Medulla oblongata (tissue), 1 donor: ENCODE measurements around the gene TOGARAM2.

Experiments used
- DNase-seq: peaks from one replicate; pipeline ENCODE4 v3.0.0-alpha.2; 2015; ENCODE audit errors: extremely low spot score

Gene TOGARAM2

DNA sequence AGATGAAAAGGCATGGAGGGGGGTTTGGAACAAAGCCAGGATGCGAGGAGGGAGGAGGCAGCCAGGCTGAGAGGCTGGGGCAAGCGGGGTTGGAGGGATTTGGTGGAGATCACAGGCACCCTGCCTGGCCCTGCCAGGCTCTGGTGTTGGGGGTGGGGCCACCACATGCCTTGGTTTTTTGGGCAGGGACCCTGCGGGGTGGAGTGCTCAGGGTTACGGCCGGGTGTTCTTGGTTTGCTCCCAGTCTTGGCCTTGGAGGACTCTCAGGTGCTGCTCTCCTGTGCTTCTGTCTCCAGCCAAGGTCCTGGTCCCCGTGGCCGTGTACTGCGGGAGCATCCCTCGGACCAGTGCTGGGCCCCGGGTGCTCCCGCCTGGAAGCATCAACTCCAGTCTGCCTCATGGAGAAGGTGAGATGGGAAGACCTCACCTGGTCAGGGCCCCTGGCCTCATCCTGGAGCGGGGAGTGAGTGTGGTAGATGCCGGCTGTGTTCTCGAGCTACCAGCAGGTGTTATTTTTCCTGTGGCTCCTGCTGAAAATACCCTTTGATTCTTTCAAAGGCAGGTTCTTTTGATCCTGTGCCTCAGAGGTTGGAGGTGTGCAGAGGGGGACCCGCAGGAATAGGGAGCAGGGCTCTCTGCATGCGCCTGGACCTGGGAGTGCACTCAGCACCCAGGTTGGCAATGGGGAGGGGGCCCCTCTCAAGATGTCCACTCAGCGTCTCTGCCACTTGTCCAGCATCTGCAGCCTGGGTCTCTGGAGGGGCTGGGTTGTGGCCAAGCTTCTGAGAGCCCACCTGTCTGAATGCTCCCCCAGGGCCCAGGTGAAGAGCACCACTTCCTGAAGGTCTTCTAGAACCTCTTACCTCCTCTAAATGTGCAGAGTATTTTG, 17.0 kb downstream of the TOGARAM2 start:
- no peak for DNase-seq

GRCh38 chr2:29000481-29000880, 19.4 kb downstream of the TOGARAM2 start:
- DNase-seq: peak; percentile 83

- DNase-seq: no peak
These were observed 19.9 kb downstream of the TOGARAM2 start for GRCh38 chr2:29000956-29001355.

- no peak for DNase-seq
These were observed 20.7 kb downstream of the TOGARAM2 start for GRCh38 chr2:29001806-29002205.

DNA sequence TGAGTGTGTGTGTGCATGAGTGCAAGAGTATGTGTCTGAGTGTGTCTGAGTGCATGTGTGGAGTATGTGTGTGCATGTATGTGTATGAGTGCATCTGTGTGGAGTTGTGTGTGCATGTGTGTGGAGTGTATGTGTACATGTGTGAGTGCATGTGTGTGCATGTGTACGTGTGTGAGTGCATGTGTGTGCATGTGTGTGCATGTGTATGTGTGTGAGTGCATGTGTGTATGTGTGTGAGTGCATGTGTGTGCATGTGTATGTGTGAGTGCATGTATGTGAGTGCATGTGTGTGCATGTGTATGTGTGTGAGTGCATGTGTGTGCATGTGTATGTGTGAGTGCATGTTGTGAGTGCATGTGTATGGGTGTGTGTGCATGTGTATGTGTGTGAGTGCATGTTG, 23.7 kb downstream of the TOGARAM2 start:
- DNase-seq: no peak

DNA sequence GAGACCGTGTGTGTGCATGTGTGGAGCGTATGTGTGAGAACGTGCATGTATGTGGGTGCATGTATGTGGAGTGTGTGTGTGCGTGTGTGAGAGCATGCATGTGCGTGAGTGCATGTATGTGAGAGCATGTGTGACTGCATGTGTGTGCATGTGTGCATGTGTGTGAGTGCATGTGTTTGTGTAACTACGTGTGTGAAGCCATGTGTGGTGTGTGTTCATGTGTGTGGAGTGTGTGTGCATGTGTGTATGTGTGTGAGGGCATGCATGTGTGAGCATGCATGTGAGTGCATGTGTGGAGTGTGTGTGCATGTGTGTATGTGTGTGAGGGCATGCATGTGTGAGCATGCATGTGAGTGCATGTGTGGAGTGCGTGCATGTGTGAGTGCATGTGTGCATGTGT, 24.2 kb downstream of the TOGARAM2 start:
- DNase-seq: no peak

DNA sequence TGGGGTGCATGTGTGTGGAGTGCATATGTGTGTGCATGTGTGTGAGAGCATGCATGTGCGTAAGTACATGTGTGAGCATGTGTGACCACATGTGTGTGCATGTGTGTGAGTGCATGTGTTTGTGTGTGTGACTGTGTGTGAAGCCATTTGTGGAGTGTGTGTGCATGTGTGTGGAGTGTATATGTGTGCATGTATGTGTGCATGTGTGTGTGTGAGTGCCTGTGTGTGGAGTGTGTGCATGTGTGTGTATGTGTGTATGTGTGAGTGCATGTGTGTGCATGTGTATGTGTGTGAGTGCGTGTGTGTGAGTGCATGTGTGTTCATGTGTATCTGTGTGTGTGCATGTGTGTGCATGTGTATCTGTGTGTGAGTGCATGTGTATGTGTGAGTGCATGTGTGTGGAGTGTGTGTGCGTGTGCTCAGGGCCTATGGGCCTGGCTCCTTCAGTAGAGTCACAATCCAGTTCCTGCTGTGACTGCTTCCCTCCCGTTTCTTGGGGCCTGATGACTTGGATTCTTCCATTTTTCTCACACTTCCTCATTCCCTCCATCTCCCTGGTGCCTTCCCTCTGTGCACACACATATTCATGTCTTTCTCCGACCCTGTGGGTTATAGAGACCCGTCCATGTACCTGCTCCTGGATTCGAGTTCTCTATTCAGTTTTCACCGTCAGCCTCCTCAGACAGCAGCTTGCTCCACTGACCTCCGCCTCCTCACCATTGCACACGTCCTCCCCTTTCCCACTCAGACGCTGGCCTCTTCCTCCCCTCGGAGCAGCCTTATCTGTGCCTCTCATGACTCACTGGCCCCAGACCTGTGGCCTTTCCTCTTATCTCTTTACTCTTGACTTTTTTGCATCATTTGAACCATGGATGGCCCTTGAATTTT, 25.2 kb downstream of the TOGARAM2 start:
- no peak for DNase-seq

- no peak for DNase-seq
These were observed 25.8 kb downstream of the TOGARAM2 start for GRCh38 chr2:29006980-29007301.

- no peak for DNase-seq
These were observed 28.2 kb downstream of the TOGARAM2 start for GRCh38 chr2:29009270-29009669.

DNA sequence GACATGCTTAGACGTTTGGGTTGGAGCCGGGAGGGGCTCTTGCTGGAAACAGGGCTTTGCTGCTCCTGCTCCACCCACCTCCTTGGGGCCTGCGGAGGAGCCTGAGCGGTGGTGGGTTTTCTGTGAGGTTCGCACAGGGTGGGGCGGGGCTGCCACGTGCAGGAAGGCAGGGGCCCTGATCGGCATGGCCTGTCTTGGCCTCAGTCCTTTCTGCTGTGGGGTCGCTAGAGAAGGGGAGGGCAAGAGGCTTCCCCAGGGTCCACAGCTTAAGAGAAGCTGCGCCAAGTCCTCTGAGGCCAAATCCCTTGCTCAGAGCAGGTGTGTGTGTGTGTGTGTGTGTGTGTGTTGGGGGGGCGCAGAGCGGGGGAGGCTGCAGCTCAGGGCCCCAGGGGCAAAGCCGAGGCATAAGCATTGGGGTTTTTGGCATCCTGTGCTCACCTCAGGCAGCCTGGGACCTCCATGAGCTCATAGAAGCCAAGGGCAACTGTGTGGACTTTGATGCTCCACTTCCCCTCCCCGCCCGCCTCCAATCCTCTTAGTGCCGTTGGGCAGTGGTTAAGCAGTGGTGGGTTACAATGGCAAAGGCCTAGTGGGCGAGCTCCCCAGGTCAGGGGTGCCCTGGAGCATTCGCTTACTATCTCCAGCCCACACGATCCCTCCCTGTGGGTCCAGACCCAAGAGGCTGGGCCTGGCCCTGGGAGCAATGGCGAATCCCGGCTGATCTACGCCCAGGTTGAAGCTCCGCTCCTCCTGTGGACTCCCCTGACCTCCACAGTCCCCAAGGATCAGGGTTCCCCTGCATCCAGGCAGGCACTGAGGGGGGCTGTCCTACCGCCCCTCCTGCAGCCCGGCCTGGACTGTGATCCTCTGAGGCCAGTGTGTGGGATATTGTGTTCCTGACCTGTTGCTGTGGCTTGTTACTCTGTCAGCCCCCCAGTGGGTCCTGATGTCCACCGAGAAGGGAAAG, 28.9 kb downstream of the TOGARAM2 start:
- DNase-seq: no peak

DNA sequence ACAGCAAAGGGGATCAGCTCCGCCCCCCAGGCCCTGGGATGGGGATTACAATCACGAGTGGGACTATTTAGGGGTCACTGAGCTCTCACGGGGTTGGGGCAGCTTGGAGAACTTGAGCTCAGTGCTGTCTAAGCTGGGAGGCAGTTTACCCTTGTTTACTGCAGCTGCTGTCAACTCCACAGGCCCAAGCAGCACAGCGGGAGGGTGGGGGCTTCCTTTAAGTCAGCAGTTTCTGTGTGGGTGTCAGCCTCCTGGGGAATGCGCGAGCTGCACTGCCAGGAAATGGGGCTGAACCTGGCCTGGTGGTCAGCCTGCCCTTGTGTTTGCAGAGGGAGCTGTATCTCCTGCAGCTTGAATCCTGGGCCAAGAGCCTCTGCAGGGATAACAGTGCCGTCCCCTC, 29.8 kb downstream of the TOGARAM2 start:
- no peak for DNase-seq

- DNase-seq: no peak
These were observed 30.4 kb downstream of the TOGARAM2 start for GRCh38 chr2:29011418-29012060.

- peak; percentile 20 for DNase-seq
These were observed 31.1 kb downstream of the TOGARAM2 start for GRCh38 chr2:29012211-29012681.

GRCh38 chr2:29013057-29013780, 32.1 kb downstream of the TOGARAM2 start:
- no peak for DNase-seq

DNA sequence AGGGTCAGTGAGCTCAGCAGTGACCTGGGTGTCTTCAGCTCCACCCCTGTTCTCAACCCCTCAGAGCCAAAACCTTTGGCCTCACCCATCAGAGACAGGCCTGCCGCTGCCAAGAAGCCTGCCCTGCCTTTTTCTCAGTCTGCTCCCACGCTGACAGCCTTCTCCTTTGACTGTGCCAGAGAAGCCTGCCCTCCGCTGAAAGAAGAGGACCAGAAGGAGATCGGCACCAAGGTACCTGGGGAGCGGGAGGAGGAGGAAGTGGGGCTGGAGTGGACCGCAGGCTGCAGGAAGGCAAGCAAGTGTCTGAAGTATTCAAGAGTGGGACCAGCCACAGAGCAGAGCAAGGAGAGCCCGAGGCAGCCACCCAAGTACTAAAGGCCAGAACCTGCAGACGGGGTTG, 33.2 kb downstream of the TOGARAM2 start:
- no peak for DNase-seq

DNA sequence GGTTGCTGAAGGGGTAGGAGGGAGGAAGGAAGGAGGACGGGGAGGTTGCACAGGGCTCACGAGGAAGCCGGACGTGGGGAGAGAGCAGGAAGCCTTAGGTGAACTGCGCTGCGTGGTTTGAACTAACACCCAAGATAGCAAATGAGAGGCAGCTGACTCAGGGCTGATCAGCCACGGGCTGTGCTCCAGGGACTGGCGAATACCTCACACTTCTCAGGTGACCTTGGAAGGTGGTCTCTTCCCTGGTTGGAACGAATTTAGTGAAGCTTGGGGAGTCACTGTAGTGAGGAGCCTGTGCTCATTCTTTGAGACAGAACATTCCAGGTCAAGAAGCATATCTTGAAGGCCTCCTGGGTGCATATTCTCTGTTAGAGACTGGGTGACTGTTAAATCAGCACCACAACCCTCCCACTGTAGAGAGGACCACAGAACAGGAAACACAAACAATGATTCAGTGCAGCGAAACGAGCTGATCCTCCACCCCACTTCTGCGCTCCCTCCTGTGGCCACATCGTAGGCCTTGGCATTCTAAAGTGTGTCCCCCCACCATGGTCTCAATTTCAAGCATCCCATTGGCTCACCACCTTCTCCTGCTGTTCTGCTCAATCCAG, 33.8 kb downstream of the TOGARAM2 start:
- no peak for DNase-seq

DNA sequence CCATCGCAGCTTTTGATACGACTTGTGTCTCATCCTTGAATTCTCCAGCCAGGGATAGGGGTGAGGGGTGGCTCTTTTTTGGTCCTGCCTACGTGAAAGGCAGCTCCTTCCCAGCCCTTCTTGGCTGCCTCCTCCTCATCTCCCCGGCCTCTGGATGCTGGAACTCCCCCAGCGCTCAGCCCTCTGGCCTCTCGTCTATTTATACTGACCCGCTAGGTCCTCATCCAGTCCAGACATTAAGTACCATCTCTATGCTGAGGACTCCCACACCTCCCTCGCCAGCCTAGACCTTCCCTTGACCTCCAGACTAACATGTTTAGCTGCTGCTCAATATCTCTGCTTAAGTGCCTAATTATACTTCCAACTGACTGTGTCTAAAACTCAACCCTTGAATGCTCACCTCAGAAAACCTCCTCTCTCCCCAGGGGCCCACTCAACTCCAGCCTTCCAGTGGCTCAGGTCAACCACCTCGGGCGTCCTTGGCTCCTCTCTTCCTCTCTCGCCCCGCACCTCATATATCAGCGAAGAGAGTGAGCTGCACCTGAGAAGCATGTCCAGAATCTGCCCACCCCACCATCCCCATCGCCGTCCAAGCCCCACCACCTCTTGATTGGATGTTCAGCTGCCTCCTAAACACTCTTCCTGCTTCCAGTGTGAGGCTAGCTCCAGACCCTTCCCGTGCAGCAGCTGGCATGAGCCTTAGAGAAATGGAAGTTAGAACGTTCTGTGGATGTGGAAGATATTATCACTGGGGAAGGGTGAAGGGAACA, 34.8 kb downstream of the TOGARAM2 start:
- no peak for DNase-seq

DNA sequence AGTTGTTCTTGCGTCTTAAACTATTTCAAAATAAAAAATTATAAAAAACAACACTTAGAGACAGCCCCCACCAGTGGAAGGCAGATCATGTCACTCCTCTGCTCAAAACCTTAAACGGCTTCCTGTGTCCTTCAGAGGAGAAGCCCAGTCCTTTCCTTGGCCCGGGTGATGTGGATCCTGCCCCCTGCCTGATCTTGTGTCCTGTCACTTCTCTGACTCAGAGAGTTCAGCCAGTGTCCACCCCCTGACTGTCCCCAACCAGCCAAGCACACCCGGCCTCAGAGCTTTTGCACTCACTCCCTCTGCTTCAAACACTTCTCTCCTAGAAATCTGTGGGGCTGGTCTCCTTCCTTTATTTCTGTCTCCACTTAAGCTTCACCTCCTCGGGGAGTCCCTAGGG, 35.4 kb downstream of the TOGARAM2 start:
- no peak for DNase-seq
